ENCODE results near the gene PCSK6.
"Not testable (repeated sequence)": the region's sequence is repeated elsewhere in the genome, so short reads cannot be mapped to it uniquely, and the experiment has no call there.

PCSK6 gene

GRCh38 chr15:101464256-101464998 lies 25.1 kb downstream of the PCSK6 start:
- DNase-seq = no peak

- DNase-seq = not testable (repeated sequence)
Observed at GRCh38 chr15:101463696-101464095, 25.8 kb downstream of the PCSK6 start.

- DNase-seq = no peak
Observed at GRCh38 chr15:101463270-101463669, 26.2 kb downstream of the PCSK6 start.

GRCh38 chr15:101461097-101461496 lies 28.4 kb downstream of the PCSK6 start:
- no peak for DNase-seq

- DNase-seq = no peak
Observed at GRCh38 chr15:101459579-101460300, 29.8 kb downstream of the PCSK6 start.

- no peak for DNase-seq
Observed at GRCh38 chr15:101458908-101459578, 30.5 kb downstream of the PCSK6 start.

GRCh38 chr15:101458158-101458900 lies 31.2 kb downstream of the PCSK6 start:
- no peak for DNase-seq

- DNase-seq = no peak
Observed at GRCh38 chr15:101457696-101458095, 31.8 kb downstream of the PCSK6 start.

GRCh38 chr15:101456057-101456739 lies 33.3 kb downstream of the PCSK6 start:
- DNase-seq = no peak

- peak in 41 of 56 donors; percentile 15 to 90 (median 59) for DNase-seq
Observed at GRCh38 chr15:101455291-101456025, 34.0 kb downstream of the PCSK6 start.

GRCh38 chr15:101454781-101455180 lies 34.7 kb downstream of the PCSK6 start:
- DNase-seq = not testable (repeated sequence)

GRCh38 chr15:101454365-101454764 lies 35.1 kb downstream of the PCSK6 start:
- no peak for DNase-seq

- no peak for DNase-seq
Observed at GRCh38 chr15:101453123-101454120, 36.1 kb downstream of the PCSK6 start.

- DNase-seq = no peak
Observed at GRCh38 chr15:101452572-101452971, 36.9 kb downstream of the PCSK6 start.

- DNase-seq = no peak
Observed at GRCh38 chr15:101451846-101452245, 37.7 kb downstream of the PCSK6 start.

- peak in 14 of 56 donors; percentile 14 to 52 (median 31) for DNase-seq
Observed at GRCh38 chr15:101451266-101451799, 38.2 kb downstream of the PCSK6 start.

- DNase-seq = no peak
Observed at GRCh38 chr15:101450403-101451265, 38.9 kb downstream of the PCSK6 start.

Data from amygdala (tissue), 56 donors.